Medulla oblongata (tissue), 1 donor: ENCODE results near the gene RAB10.
"Not testable (repeated sequence)": the region's sequence is repeated elsewhere in the genome, so short reads cannot be mapped to it uniquely, and the experiment has no call there.

ENCODE experiments used
- DNase-seq: peaks from one replicate; pipeline ENCODE4 v3.0.0-alpha.2; 2015; ENCODE audit errors: extremely low spot score

RAB10 gene

GRCh38 chr2:26088931-26089330 lies 55.0 kb downstream of the RAB10 start:
- DNase-seq = not testable (repeated sequence)

DNA sequence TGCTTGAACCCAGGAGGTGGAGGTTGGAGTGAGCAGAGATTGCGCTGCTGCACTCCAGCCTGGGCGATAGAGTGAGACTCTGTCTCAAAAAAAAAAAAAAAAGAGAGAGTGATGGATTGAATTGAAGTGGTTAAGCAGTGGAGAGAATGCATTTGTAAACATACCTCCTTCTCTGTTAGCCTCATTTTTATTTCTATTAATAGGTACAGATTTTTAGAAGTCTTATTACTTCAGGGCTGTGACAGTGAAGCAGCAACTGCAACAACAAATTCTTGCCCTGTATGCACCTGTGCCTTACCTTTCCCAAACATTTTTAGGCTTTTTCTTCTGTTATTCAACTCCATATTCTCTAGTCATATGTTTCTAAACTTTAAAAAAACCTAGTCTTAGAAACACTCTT lies 55.5 kb downstream of the RAB10 start:
- DNase-seq = no peak

DNA sequence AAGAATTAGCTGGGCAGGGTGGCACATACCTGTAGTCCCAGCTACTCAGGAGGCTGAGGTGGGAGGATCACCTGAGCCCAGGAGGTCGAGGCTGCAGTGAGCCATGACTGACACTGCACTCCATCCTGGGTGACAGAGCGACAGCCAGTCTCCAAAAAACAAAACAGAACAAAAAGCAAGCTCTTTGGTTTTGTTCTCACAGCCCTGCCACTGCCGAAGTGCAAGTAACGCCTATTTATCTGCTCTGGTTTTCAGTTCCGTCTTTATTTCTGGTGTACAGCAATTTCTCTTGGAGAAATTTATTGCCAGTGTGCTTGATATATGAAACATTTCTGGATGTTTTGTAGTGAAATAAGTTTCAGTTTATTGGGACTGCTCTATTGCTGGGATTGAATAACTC lies 61.9 kb downstream of the RAB10 start:
- no peak for DNase-seq

DNA sequence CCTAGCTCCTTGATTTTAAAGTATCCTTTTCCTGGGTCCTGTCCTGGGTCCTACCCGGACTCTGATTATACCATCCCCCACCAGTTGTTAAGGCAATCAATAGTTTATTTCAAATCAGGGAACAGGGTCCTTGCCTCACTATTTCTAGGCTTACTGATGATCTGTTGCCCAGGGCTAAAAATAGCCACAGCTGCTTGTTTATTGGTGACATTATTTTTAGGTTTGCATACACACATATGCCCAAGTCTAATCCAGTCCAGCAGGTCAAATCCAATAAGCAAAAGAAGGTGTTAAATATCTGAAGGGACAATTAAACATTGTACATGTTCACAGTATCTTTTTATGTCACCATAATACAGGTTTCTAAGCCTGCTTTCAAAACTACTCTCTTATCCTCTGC lies 66.0 kb downstream of the RAB10 start:
- DNase-seq = no peak

- no peak for DNase-seq
Measured at GRCh38 chr2:26100384-26100783, 66.5 kb downstream of the RAB10 start.

DNA sequence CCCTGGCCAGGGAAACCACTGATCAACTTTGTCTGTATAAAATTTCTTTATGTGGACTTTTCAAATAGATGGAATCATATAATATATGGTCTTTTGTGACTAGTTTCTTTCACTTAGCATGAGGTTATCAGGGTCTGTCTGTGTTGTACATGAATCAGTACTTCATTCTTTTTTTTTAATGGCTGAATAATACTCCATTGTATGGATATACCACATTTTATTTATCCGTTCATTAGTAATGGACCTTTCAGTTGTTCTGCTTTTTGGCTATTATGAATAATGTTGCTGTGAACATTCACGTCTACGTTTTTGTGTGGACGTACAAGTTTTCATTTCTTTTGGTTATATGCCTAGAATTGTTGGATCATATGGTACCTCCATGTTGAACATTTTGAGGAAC lies 69.9 kb downstream of the RAB10 start:
- DNase-seq = no peak

DNA sequence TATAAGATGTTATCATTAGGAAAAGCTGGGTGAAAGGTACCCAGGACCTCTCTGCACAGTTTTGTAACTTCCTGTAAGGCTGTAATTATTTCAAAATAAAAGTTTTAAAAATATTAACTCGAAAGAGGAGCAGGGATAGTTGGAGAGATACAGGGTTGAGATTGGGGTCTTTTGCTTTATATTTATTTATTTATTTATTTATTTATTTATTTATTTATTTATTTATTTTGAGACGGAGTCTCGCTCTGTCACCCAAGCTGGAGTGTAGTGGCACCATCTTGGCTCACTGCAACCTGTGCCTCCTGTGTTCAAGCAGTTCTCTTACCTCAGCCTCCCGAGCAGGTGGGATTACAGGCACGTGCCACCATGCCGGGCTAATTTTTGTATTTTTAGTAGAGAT lies 74.8 kb downstream of the RAB10 start:
- DNase-seq = not testable (repeated sequence)

GRCh38 chr2:26112201-26112600 lies 78.3 kb downstream of the RAB10 start:
- no peak for DNase-seq

DNA sequence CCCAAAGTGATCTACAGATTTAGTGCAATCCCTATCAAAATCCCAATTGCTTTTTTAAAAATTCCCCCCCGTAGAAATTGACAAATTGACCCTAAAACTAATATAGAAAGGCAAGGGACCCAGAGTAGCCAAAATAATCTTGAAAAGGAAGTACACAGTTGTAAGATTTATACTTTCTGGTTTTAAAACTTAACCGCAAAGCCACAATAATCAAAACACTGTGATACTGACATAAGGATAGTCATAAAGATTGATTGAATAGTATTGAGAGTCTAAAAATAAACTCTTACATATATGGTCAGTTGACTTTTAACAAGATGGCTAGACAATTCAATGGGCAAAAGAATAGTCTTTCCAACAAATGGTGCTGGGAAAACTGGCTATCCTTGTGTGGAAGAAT lies 80.3 kb downstream of the RAB10 start:
- DNase-seq = no peak

- no peak for DNase-seq
Measured at GRCh38 chr2:26118682-26119081, 84.8 kb downstream of the RAB10 start.

DNA sequence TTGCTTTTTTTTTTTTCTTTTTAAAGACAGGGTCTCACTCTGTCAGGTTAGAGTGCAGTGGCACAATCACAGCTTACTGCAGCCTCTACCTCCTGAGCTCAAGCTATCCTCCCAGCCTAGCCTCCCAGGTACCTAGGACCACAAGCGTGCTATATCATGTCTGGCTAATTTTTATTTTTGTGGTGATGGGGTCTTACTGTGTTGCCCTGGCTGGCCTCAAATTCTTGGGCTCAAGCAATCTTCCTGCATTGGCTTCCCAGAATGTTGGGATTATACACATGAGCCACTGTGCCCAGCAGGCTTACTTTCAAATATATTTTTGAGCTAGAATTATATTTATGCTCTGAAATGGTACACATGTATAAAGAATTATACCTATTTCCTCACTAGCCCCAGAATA lies 85.6 kb downstream of the RAB10 start:
- DNase-seq = no peak

DNA sequence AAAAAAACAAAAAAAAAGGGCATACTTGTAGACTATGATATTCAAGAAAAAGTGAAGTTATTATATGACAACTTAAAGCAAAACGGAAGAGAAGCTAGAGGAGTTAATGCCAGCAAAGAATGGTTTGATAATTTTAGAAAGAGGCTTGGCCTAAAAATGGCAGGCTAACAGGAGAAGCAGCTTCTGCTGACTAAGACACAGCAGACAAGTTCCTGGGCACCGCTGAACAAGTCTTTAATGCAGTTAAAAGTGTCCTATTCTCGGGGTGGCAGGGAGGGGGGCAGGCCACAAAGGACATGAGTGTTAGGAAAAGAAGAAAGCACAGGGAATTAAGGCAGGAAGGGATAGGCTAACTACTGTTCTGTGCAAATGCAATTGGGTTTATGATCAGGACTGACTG lies 88.7 kb downstream of the RAB10 start:
- no peak for DNase-seq

- DNase-seq = no peak
Measured at GRCh38 chr2:26123426-26123825, 89.5 kb downstream of the RAB10 start.

DNA sequence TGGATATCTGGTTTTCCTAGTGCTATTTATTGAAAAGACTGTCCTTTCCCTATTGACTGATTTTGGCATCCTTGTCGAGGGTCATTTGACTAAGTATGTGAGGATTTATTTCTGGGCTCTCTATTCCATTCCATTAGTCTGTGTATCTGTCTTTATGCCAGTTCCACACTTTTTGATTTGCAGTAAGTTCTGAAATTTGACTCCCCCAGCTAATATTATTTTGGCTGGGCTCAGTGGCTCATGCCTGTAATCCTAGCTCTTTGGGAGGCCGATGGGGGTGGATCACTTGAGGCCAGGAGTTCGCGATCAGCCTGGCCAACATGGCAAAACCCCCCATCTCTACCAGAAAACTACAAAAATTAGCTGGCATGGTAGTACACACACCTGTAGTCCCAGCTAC lies 92.2 kb downstream of the RAB10 start:
- DNase-seq = no peak

DNA sequence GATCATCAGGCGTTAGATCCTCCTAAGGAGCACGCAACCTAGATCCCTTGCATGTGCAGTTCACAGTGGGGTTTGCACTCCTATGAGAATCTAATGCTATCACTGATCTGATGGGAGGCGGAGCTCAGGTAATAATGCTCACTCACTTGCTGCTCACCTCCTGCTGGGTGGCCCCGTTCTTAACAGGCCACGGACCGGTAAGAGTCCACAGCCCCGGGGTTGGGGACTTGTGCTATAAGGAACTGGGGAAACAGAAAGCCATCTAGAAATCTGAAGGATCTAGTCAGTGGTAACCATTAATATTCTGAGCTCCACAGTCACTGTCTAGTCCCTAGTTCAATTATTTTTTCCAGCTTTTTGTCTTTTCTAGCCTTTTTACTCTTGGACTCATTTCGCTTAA lies 94.3 kb downstream of the RAB10 start:
- DNase-seq = no peak

DNA sequence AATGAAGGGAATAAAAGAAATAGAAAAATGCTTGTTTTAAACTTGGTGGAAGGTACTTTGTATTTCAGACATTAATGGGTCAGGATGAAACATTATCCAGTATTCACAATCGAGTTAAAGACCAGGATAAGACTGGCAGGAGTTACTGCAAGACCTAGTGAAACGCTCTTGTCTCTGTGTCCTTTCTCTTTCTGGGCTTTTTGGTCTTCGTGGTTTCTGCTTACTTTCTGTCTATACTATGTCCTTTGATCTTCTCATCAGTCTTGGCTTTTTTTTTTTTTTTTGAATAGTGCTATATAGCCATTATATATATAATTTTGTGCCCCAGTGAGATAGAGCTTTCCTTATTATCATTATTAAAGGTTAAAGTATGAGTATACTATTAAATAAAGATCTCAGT lies 96.9 kb downstream of the RAB10 start:
- no peak for DNase-seq

DNA sequence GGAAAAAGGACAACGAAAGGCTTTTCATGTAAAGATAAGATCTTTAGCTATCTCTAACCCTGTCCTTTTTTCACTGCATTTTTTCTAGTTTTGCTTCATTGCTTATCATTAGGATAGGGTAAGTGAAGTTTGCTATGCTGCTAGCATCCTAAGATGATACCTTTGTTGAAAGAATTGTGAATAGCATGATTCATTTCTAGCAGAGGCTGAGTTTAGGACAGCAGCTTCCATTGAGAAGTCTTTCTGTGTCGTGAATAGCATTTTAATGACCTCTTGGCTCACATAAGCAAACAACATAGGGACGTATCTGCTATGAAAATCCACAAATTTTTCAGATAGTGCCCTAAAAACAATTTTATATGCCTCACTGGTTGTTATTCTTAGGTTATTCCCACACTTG lies 102.6 kb downstream of the RAB10 start:
- DNase-seq = peak; percentile 83

DNA sequence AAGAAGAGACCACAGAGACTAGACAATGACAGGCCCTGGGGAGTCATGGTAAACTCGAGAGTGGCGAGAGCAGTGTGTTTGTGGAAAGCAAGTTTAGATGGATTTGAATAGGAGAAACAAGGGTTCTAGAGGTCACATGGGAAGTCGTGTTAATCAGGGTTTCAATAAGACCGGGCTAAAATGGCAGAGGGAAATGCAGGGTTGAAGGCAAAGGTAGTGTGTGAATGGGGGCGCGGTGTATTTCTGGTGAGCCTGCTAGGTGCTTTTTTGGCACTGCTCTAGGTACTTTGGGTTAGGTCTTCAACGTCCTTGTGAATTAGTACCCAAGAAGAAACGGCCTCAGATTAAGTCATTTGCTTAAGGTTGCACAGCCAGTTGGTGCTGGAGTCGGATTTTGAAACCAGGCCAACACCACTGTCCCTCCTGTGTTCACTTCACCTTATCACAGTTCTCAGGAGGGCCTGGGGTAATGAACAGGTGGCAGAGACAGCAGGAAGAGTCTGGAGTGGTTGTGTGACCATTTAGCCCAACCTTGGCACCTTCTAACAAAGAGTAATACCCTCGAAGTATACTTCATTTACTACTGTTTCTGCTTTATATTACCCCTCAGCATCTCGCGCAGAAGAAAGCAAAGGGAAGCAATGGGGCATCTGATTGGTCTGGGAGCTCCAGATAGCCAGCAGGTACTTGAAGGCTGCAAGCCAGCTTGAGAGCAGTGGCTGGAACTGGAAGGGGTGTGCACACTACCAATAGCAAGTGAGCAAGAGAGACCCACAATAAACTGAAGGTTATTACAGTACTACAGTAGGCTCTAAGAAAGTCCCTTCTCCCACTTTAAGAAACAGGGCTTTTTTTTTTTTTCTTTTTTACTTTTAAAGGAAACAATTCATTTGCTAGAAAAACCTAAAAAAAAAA lies 105.6 kb downstream of the RAB10 start:
- DNase-seq = no peak

GRCh38 chr2:26141145-26141769 lies 107.4 kb downstream of the RAB10 start:
- no peak for DNase-seq

- DNase-seq = no peak
Measured at GRCh38 chr2:26144031-26144430, 110.1 kb downstream of the RAB10 start.

DNA sequence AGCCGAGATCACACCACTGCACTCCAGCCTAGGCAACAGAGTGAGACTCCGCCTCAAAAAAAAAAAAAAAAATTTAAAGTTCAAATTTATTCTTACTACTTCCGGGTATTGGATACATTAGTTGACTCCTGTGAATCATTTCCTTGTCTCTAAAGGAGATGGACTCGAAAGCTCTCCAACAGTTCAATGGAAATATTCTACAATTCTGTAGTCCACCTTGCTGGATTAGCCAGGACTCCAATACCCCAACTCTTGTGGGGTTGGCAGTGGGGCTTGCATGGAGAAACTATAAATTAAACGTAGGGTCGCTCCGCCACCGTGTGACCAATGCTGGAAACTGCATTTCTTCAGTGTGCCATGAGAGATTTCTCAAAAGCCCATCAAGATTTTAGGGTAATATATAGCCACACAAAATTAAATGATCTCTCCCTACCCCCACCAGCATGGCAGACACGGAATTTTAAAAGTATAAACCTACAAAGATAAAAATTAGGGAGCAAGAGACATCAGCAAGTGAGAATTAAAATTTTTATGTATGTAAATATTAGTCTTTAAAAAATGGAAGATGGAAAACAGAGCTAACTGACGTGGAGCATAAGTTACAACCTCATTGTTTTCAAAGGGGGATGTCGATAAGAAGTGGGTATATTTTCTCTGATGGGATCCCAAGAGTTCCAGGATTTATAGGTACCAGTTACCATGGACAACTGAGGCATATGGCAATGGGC lies 111.2 kb downstream of the RAB10 start:
- peak; percentile 87 for DNase-seq

DNA sequence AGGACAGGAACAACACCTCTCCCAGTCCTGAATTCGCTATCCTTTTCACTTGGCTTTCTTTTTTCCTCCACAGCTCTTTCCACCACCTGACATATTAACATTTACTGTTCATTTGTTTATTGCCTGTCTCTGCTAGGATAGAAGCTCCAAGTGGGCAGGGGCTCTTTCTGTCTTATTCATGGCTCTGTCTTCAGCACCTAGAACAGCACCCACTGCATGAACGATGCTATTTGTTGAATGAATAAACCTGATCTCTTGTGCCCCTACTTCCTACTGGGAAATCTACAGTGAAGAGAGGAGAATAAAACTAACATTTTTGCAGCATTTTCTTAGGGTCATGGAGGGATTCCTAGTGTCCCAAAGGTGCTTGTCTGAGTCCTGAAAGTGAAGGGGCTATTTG lies 114.6 kb downstream of the RAB10 start:
- DNase-seq = no peak

DNA sequence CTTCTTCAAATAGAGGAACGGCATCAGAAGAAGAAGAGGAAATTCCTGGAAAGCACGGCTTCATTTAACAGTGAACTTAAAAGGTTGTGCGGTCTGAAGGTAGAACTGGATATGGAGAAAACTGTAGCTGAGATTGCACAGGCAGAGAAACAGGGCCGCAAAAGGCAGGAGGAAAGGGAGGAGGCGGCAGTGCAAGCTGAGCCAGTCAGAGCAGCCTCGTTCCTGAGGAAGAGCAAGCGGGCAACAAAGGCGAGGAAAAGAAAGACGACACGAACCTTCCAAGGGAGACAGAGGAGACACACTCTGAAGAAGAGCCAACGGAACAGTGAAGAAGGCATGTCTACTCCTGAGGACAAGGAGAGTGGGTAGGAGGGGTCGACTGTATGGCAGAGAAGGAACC lies 116.4 kb downstream of the RAB10 start:
- no peak for DNase-seq
